T-helper 1 cell treated with Interleukin-12 subunit alpha and Interleukin-12 subunit beta and Interleukin-4 antibody, amounts not matched to agents 30 μg/mL and 1 μg/mL, for 36 hours (primary cell): ENCODE data around the gene AOPEP.

Source experiments
- H3K27ac Mint-ChIP-seq: one replicate; pipeline ENCODE4 v1.8.0; 2021; ENCODE audit warnings: mild to moderate bottlenecking, mixed read lengths
- H3K27me3 Mint-ChIP-seq: one replicate; pipeline ENCODE4 v1.8.0; 2021; ENCODE audit warnings: low read depth, mixed read lengths
- H3K36me3 Mint-ChIP-seq: one replicate; pipeline ENCODE4 v1.8.0; 2021; ENCODE audit warnings: low read depth, mixed read lengths
- H3K4me1 Mint-ChIP-seq: one replicate; pipeline ENCODE4 v1.8.0; 2021; ENCODE audit warnings: low read depth, mixed read lengths
- H3K4me3 Mint-ChIP-seq: one replicate; pipeline ENCODE4 v1.8.0; 2021; ENCODE audit warnings: mild to moderate bottlenecking, moderate library complexity, mixed read lengths
- H3K9me3 Mint-ChIP-seq: one replicate; pipeline ENCODE4 v1.8.0; 2021; ENCODE audit warnings: mixed read lengths

Gene AOPEP

GRCh38 chr9:94859891-94860290, 133.4 kb downstream of the AOPEP start:
- Mint-ChIP-seq H3K4me3 (peak overlapping the region; percentile 41), H3K27ac (peak overlapping the region; percentile 49), H3K4me1 (peaks cover 48% of the 10 kb centered on the region), H3K9me3 (peaks cover 5% of the 10 kb centered on the region), H3K36me3 (peaks cover 10% of the 10 kb centered on the region), H3K27me3 (no peaks in the 10 kb centered on the region)

- Mint-ChIP-seq H3K27me3 (no peaks in the 10 kb centered on the region), H3K4me1 (peaks cover 48% of the 10 kb centered on the region), H3K27ac (peak overlapping the region; percentile 94), H3K36me3 (peaks cover 10% of the 10 kb centered on the region), H3K9me3 (peaks cover 5% of the 10 kb centered on the region), H3K4me3 (peak overlapping the region; percentile 68)
These were observed 134.4 kb downstream of the AOPEP start for GRCh38 chr9:94860678-94861588.

GRCh38 chr9:94861589-94862272, 135.2 kb downstream of the AOPEP start:
- H3K27me3 Mint-ChIP-seq, result no peaks in the 10 kb centered on the region
- peaks cover 5% of the 10 kb centered on the region for H3K9me3 Mint-ChIP-seq
- peaks cover 48% of the 10 kb centered on the region for H3K4me1 Mint-ChIP-seq
- H3K27ac Mint-ChIP-seq, result peak overlapping the region; percentile 94
- H3K36me3 Mint-ChIP-seq, result peaks cover 10% of the 10 kb centered on the region
- H3K4me3 Mint-ChIP-seq, result peak overlapping the region; percentile 68

- H3K36me3 Mint-ChIP-seq, result peaks cover 8% of the 10 kb centered on the region
- no peaks in the 10 kb centered on the region for H3K27me3 Mint-ChIP-seq
- H3K9me3 Mint-ChIP-seq, result no peaks in the 10 kb centered on the region
- H3K27ac Mint-ChIP-seq, result no peak overlapping the region
- no peak overlapping the region for H3K4me3 Mint-ChIP-seq
- H3K4me1 Mint-ChIP-seq, result peaks cover 46% of the 10 kb centered on the region
These were observed 137.7 kb downstream of the AOPEP start for GRCh38 chr9:94864196-94864595.

- Mint-ChIP-seq H3K27ac (no peak overlapping the region), H3K27me3 (no peaks in the 10 kb centered on the region), H3K9me3 (no peaks in the 10 kb centered on the region), H3K36me3 (peaks cover 5% of the 10 kb centered on the region), H3K4me3 (no peak overlapping the region), H3K4me1 (peaks cover 40% of the 10 kb centered on the region)
These were observed 138.5 kb downstream of the AOPEP start for GRCh38 chr9:94864862-94865509.

GRCh38 chr9:94865582-94866452, 139.3 kb downstream of the AOPEP start:
- H3K27me3 Mint-ChIP-seq, result no peaks in the 10 kb centered on the region
- no peak overlapping the region for H3K4me3 Mint-ChIP-seq
- peaks cover under 1% of the 10 kb centered on the region for H3K9me3 Mint-ChIP-seq
- peaks cover 6% of the 10 kb centered on the region for H3K36me3 Mint-ChIP-seq
- H3K27ac Mint-ChIP-seq, result no peak overlapping the region
- H3K4me1 Mint-ChIP-seq, result peaks cover 39% of the 10 kb centered on the region

GRCh38 chr9:94866770-94867169, 140.3 kb downstream of the AOPEP start:
- Mint-ChIP-seq H3K4me3 (no peak overlapping the region), H3K4me1 (peaks cover 38% of the 10 kb centered on the region), H3K9me3 (peaks cover 5% of the 10 kb centered on the region), H3K36me3 (peaks cover 10% of the 10 kb centered on the region), H3K27ac (no peak overlapping the region), H3K27me3 (no peaks in the 10 kb centered on the region)

- Mint-ChIP-seq H3K27me3 (no peaks in the 10 kb centered on the region), H3K9me3 (peaks cover 5% of the 10 kb centered on the region), H3K4me3 (no peak overlapping the region), H3K27ac (no peak overlapping the region), H3K4me1 (peaks cover 34% of the 10 kb centered on the region), H3K36me3 (peaks cover 10% of the 10 kb centered on the region)
These were observed 140.9 kb downstream of the AOPEP start for GRCh38 chr9:94867281-94867841.

GRCh38 chr9:94867842-94868312, 141.4 kb downstream of the AOPEP start:
- H3K27ac Mint-ChIP-seq, result no peak overlapping the region
- peaks cover 5% of the 10 kb centered on the region for H3K9me3 Mint-ChIP-seq
- H3K27me3 Mint-ChIP-seq, result peaks cover 5% of the 10 kb centered on the region
- peaks cover 32% of the 10 kb centered on the region for H3K4me1 Mint-ChIP-seq
- H3K4me3 Mint-ChIP-seq, result no peak overlapping the region
- peaks cover 13% of the 10 kb centered on the region for H3K36me3 Mint-ChIP-seq

- Mint-ChIP-seq H3K27ac (no peak overlapping the region), H3K4me3 (no peak overlapping the region), H3K36me3 (peaks cover 14% of the 10 kb centered on the region), H3K27me3 (peaks cover 6% of the 10 kb centered on the region), H3K9me3 (peaks cover 5% of the 10 kb centered on the region), H3K4me1 (peaks cover 32% of the 10 kb centered on the region)
These were observed 142.0 kb downstream of the AOPEP start for GRCh38 chr9:94868464-94868863.

- H3K36me3 Mint-ChIP-seq, result peaks cover 11% of the 10 kb centered on the region
- no peak overlapping the region for H3K27ac Mint-ChIP-seq
- H3K9me3 Mint-ChIP-seq, result peaks cover 5% of the 10 kb centered on the region
- no peak overlapping the region for H3K4me3 Mint-ChIP-seq
- H3K4me1 Mint-ChIP-seq, result peaks cover 24% of the 10 kb centered on the region
- H3K27me3 Mint-ChIP-seq, result peaks cover 6% of the 10 kb centered on the region
These were observed 142.9 kb downstream of the AOPEP start for GRCh38 chr9:94869415-94869843.

GRCh38 chr9:94870465-94870792, 143.9 kb downstream of the AOPEP start:
- H3K36me3 Mint-ChIP-seq, result peaks cover 13% of the 10 kb centered on the region
- H3K27me3 Mint-ChIP-seq, result peaks cover 6% of the 10 kb centered on the region
- no peak overlapping the region for H3K27ac Mint-ChIP-seq
- H3K9me3 Mint-ChIP-seq, result peaks cover 5% of the 10 kb centered on the region
- H3K4me3 Mint-ChIP-seq, result no peak overlapping the region
- peaks cover 28% of the 10 kb centered on the region for H3K4me1 Mint-ChIP-seq

GRCh38 chr9:94870793-94871558, 144.5 kb downstream of the AOPEP start:
- peaks cover 17% of the 10 kb centered on the region for H3K36me3 Mint-ChIP-seq
- H3K4me3 Mint-ChIP-seq, result peak overlapping the region; percentile 60
- H3K27ac Mint-ChIP-seq, result peak overlapping the region; percentile 79
- H3K4me1 Mint-ChIP-seq, result peaks cover 33% of the 10 kb centered on the region
- H3K27me3 Mint-ChIP-seq, result peaks cover 6% of the 10 kb centered on the region
- peaks cover 9% of the 10 kb centered on the region for H3K9me3 Mint-ChIP-seq
